Heart right ventricle (tissue), 16 donors: Measurements from ENCODE around the gene PLVAP. TPM values are rescaled to one million over a fixed set of nuclear protein-coding genes. Genes with fewer than 3 reads are reported as not detected.

ENCODE experiments used
- ATAC-seq, 8 donors: fragments of 200-7000 bp; cut with Tn5 transposase; one replicate each; pipeline ENCODE4 v1.9.1; 2020; ENCODE audit warnings: mild to moderate bottlenecking in 8 of 8, moderate library complexity in 8 of 8, moderate number of reproducible peaks in 1 of 8
- DNase-seq, 2 donors: peaks; one replicate each; pipeline ENCODE4 v3.0.0-alpha.2; 2020
- H3K27ac ChIP-seq, 10 donors: fragments of 200-600 bp; sonication (generic) in 2 of 10; one replicate each; pipeline versions ENCODE4 v1.5.0 to v1.8.0; 2020 to 2022; ENCODE audit warnings: mild to moderate bottlenecking in 3 of 10
- H3K27me3 ChIP-seq, 7 donors: fragments of 200-600 bp; one replicate each; pipeline ENCODE4 v1.8.0; 2021 to 2022; ENCODE audit warnings: mild to moderate bottlenecking in 2 of 7
- H3K36me3 ChIP-seq, 9 donors: fragments of 200-600 bp; sonication (generic) in 1 of 9; one replicate each; pipeline versions ENCODE4 v1.5.0 to v1.8.0; 2020 to 2022; ENCODE audit warnings: mild to moderate bottlenecking in 2 of 9
- H3K4me1 ChIP-seq, 9 donors: fragments of 200-600 bp; sonication (generic) in 1 of 9; one replicate each; pipeline versions ENCODE4 v1.5.0 to v1.8.0; 2020 to 2022; ENCODE audit warnings: mild to moderate bottlenecking in 4 of 9
- H3K4me3 ChIP-seq, 10 donors: fragments of 200-600 bp; sonication (generic) in 2 of 10; one replicate each; pipeline versions ENCODE4 v1.5.0 to v1.8.0; 2020 to 2022; ENCODE audit warnings: mild to moderate bottlenecking in 7 of 10, moderate library complexity in 2 of 10
- H3K9me3 ChIP-seq, 11 donors: fragments of 200-600 bp in 10 of 11; sonication (generic) in 2 of 11; one replicate each; pipeline versions ENCODE4 v1.5.0 to v1.8.0; 2013 to 2022; ENCODE audit warnings: mild to moderate bottlenecking in 2 of 11, control low read depth in 1 of 11, moderate library complexity in 1 of 11
- WGBS, 2 donors: extraction: QIAGEN DNeasy Blood & Tissue Kit; methylation state at CpG; one replicate each; pipeline ENCODE4 v1.1.7; 2013; ENCODE audit warnings: inconsistent platforms in 1 of 2; 5-methylcytosine and 5-hydroxymethylcytosine counted together
- intact Hi-C, 10 donors: fragments of 100-400 bp; cut with DNase I; formaldehyde crosslinking; loops; one replicate each; pipeline versions ENCODE4 v1.11.1 to v1.14.2; 2022
- polyA plus RNA-seq, 2 donors: library from polyadenylated mRNA; stranded (reverse); fragments of 200-250 nt; gene quantifications; one replicate each; pipeline ENCODE4 v1.2.3, GENCODE V29; 2013
- total RNA-seq, 10 donors: library from RNA; stranded (reverse); fragmentation: NEBNext Ultra II Directional in 3 of 10; extraction: Animal tissue kit (Norgen Biotek cat#: 25700) in 3 of 10; gene quantifications; one replicate each; pipeline versions ENCODE4 v1.2.1 to v1.2.4, GENCODE V29; 2021 to 2023
- TF ChIP-seq, protein P1 (sequence below), 9 donors: fragments of 200-600 bp; sonication (generic) in 2 of 9; IDR thresholded peaks; one replicate each; pipeline versions ENCODE4 v1.5.0 to v1.8.0; 2021 to 2022; ENCODE audit warnings: antibody characterized with exemption in 9 of 9, mild to moderate bottlenecking in 5 of 9, moderate library complexity in 1 of 9
- donor health status: Arrhythmogenic right ventricular cardiomyopathy.
- donor health status: ischemic (EF 13 %, LVEDD 7.1; RV severe dilation, severe dysfunction).
- donor health status: healthy with polysubstance abuse.
- donor health status: DM: no; HTN: yes; CAD: no.
- donor health status: DM: no; HTN: no; CAD: no.
- donor health status: ischemic (EF 25% LVEDD 6.9; RV normal size, moderate dysfunction).
- donor health status: ischemic (EF 25% LVEDD 5.7; RV mildly dilated, moderate dysfunction).
- donor health status: healthy.
- donor health status: DM: yes; HTN: yes; CAD: no.
- donor health status: Ischemic cardiomyopathy.
- donor health status: ischemic (EF 35%, LVEDD 5.7; RV mildly dilated, moderate dysfunction).
- donor health status: nonischemic (EF 11% LVEDD 7.7; RV severe dilation, severe dysfunction).
- donor health status: DM: yes; HTN: yes; CAD: no.
- donor health status: PGD.
- donor health status: ischemic (EF 29% LVEDD 5.4; RV normal size, mild dysfunction).
- donor health status: nonischemic (EF 23%, LVEDD 6.1; RV moderate dilation, normal function).

The PLVAP gene
- total and polyA plus RNA-seq, 12 donors, result 7.5 to 74.9 (median 24.5) TPM

DNA sequence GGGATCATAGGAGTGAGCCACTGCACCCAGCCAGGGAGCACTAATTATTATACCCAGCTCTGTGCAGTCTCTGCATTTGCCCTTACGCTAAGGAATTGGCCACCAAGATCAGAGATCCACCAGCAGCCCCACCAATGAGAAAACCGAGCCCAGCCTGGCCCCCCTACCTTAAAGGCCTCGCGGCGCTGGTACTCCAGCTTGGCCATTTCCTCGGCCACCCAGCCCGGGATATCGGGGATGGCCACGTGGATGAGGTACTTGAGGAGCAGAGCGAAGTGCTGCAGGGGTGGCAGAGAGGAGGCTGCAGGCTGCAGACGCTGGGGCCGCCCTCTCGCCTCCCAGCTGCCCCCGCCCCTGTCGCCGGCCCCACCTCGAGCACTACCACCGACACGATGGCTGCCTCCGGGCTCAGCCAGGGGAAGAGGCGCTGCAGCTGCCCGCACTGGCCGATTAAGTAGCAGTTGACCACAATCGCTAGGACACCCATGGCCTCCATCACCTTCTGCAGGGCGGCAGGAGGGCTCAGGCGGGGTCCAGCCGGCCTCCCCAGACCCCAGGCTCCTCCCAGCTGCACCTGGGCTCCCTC, 50.0 kb downstream of the PLVAP start:
- intact Hi-C loops, result no loop called here
- TF ChIP-seq, protein P1, sequence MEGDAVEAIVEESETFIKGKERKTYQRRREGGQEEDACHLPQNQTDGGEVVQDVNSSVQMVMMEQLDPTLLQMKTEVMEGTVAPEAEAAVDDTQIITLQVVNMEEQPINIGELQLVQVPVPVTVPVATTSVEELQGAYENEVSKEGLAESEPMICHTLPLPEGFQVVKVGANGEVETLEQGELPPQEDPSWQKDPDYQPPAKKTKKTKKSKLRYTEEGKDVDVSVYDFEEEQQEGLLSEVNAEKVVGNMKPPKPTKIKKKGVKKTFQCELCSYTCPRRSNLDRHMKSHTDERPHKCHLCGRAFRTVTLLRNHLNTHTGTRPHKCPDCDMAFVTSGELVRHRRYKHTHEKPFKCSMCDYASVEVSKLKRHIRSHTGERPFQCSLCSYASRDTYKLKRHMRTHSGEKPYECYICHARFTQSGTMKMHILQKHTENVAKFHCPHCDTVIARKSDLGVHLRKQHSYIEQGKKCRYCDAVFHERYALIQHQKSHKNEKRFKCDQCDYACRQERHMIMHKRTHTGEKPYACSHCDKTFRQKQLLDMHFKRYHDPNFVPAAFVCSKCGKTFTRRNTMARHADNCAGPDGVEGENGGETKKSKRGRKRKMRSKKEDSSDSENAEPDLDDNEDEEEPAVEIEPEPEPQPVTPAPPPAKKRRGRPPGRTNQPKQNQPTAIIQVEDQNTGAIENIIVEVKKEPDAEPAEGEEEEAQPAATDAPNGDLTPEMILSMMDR (IDR thresholded peaks at IDR 0.05), result no peak
- DNase-seq (no peak), ATAC-seq (peak in 1 of 8 donors; percentile 2)
- Histone ChIP-seq H3K9me3 (no peaks in the 10 kb centered on the region), H3K4me1 (peaks cover 0 to 21% (median 0%) of the 10 kb centered on the region in 9 donors), H3K4me3 (no peak overlapping the region), H3K27me3 (peaks cover 0 to 28% (median 0%) of the 10 kb centered on the region in 7 donors), H3K36me3 (peaks cover 0 to 33% (median 0%) of the 10 kb centered on the region in 9 donors), H3K27ac (no peak overlapping the region)
- WGBS, 2 donors, result 93 to 96% methylated on average over 21 to 27 of the region's 27 CpGs

DNA sequence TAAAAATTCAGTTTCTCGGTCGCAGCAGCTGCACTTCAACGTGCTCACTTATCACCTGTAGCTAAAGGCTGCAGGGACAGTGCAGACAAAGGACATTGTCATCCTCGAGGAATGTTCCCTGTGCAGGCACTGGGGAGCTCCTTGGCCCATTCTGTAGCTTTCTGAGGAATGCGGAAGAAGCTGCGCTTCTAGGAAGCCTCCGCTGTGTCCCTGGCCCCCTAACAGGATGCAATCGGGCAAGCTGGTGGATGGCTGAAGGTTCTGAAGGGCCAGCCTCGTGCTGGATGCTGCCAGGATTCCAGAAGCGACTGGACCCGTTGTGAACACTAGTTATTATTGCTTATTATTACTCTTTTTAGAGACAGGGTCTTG, 50.6 kb downstream of the PLVAP start:
- WGBS, 2 donors, result 75 to 78% methylated on average over 11 of the region's 11 CpGs
- ATAC-seq (no peak), DNase-seq (no peak)
- H3K4me3 ChIP-seq, result no peak overlapping the region
- H3K9me3 ChIP-seq, result no peaks in the 10 kb centered on the region
- peaks cover 0 to 28% (median 0%) of the 10 kb centered on the region in 7 donors for H3K27me3 ChIP-seq
- peaks cover 0 to 39% (median 2%) of the 10 kb centered on the region in 9 donors for H3K36me3 ChIP-seq
- TF ChIP-seq, protein P1 (IDR thresholded peaks at IDR 0.05), result no peak
- H3K27ac ChIP-seq, result no peak overlapping the region
- peaks cover 0 to 21% (median 0%) of the 10 kb centered on the region in 9 donors for H3K4me1 ChIP-seq
- intact Hi-C loops, result no loop called here

DNA sequence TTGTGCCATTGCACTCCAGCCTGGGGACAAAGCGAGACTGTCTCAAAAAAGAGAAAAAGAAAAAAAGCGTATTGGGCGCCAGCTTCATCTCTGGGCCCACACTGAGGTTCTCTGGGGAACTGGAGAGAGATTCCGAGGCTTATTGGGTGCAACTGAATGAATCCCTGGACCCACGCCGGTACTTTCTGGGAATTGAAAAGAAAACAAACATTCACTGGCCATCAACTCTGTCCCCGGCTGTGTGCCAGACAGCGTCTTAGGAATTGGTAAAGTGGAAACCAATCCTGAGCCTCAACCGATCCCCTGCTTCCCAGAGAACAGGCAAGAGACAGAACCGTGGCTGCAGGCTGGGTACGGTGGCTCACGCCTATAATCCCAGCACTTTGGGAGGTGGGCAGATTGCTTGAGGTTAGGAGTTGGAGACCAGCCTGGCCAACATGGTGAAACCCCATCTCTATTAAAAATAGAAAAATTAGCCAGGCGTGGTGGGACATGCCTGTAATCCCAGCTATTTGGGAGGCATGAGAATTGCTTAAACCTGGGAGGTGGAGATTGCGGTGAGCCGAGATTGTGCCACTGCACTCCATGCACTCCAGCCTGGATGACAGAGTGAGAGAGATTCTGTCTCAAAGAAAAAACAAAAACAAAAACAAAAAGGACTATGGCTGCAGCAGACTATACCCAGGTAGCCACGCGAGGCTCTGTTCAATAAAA, 51.1 kb downstream of the PLVAP start:
- peaks cover 0 to 25% (median 0%) of the 10 kb centered on the region in 7 donors for H3K27me3 ChIP-seq
- no peak overlapping the region for H3K4me3 ChIP-seq
- WGBS, 2 donors, result 78 to 81% methylated on average over 17 of the region's 17 CpGs
- peaks cover 0 to 21% (median 0%) of the 10 kb centered on the region in 9 donors for H3K4me1 ChIP-seq
- H3K9me3 ChIP-seq, result no peaks in the 10 kb centered on the region
- intact Hi-C loops, result no loop called here
- H3K36me3 ChIP-seq, result peaks cover 0 to 45% (median 6%) of the 10 kb centered on the region in 9 donors
- DNase-seq (no peak), ATAC-seq (no peak)
- TF ChIP-seq, protein P1 (IDR thresholded peaks at IDR 0.05), result no peak
- no peak overlapping the region for H3K27ac ChIP-seq

DNA sequence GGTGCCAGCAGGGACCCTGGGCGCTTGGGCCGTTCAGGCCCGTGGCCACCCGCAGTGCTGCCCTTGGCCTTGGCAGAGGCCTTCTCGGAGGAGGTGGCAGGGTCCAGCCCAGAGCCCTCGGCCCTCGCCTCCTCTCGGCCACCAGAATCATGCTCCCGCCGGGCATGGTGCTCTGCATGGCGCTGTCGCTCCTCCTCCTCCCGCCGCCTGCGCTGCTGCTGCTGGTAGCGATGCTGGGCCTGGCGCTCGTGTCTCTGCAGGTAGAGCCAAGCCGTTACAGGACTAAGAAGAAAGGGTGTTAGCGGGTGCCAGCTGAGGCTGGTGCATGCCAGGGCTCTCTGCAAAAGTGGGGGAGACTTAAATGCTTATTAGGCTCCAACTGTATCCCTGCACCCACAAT, 52.0 kb downstream of the PLVAP start:
- no peak overlapping the region for H3K27ac ChIP-seq
- 97% methylated on average over 20 of the region's 20 CpGs for WGBS, 2 donors
- no peak for ATAC-seq
- H3K27me3 ChIP-seq, result peaks cover 0 to 16% (median 0%) of the 10 kb centered on the region in 7 donors
- TF ChIP-seq, protein P1 (IDR thresholded peaks at IDR 0.05), result no peak
- H3K36me3 ChIP-seq, result peaks cover 0 to 47% (median 14%) of the 10 kb centered on the region in 9 donors
- intact Hi-C loops, result no loop called here
- H3K9me3 ChIP-seq, result no peaks in the 10 kb centered on the region
- H3K4me1 ChIP-seq, result peaks cover 0 to 21% (median 0%) of the 10 kb centered on the region in 9 donors
- DNase-seq, result no peak
- no peak overlapping the region for H3K4me3 ChIP-seq
